GM21528 (cell line): ENCODE measurements around the gene DPP6.

Experiments
- ATAC-seq: cut with Tn5 transposase; IDR thresholded peaks from one replicate; pipeline ENCODE4 v1.9.1; 2021; ENCODE audit warnings: mild to moderate bottlenecking, moderate library complexity; ENCODE audit not compliant: unreplicated experiment, low FRiP score

Gene DPP6

GRCh38 chr7:154387252-154387651 is 335.1 kb downstream of the DPP6 start:
- no peak for ATAC-seq

- ATAC-seq = no peak
Measured at GRCh38 chr7:154388412-154388811, 336.2 kb downstream of the DPP6 start.

GRCh38 chr7:154388999-154389398 is 336.8 kb downstream of the DPP6 start:
- ATAC-seq = no peak

GRCh38 chr7:154390961-154391360 is 338.8 kb downstream of the DPP6 start:
- no peak for ATAC-seq

- no peak for ATAC-seq
Measured at GRCh38 chr7:154394804-154395203, 342.6 kb downstream of the DPP6 start.

GRCh38 chr7:154406312-154406711 is 354.1 kb downstream of the DPP6 start:
- no peak for ATAC-seq

GRCh38 chr7:154409703-154410311 is 357.6 kb downstream of the DPP6 start:
- no peak for ATAC-seq

- no peak for ATAC-seq
Measured at GRCh38 chr7:154412105-154412504, 359.9 kb downstream of the DPP6 start.

- no peak for ATAC-seq
Measured at GRCh38 chr7:154415709-154416399, 363.7 kb downstream of the DPP6 start.

- ATAC-seq = no peak
Measured at GRCh38 chr7:154416714-154417113, 364.5 kb downstream of the DPP6 start.

GRCh38 chr7:154419344-154419743 is 367.1 kb downstream of the DPP6 start:
- ATAC-seq = no peak

- ATAC-seq = no peak
Measured at GRCh38 chr7:154423231-154423630, 371.0 kb downstream of the DPP6 start.

- no peak for ATAC-seq
Measured at GRCh38 chr7:154424350-154424749, 372.2 kb downstream of the DPP6 start.

GRCh38 chr7:154425271-154425670 is 373.1 kb downstream of the DPP6 start:
- ATAC-seq = no peak

GRCh38 chr7:154426778-154427177 is 374.6 kb downstream of the DPP6 start:
- ATAC-seq = no peak

GRCh38 chr7:154427533-154427932 is 375.3 kb downstream of the DPP6 start:
- no peak for ATAC-seq

- ATAC-seq = no peak
Measured at GRCh38 chr7:154429666-154430404, 377.6 kb downstream of the DPP6 start.

GRCh38 chr7:154430640-154431039 is 378.4 kb downstream of the DPP6 start:
- ATAC-seq = no peak

- ATAC-seq = no peak
Measured at GRCh38 chr7:154431045-154431444, 378.8 kb downstream of the DPP6 start.

GRCh38 chr7:154433632-154434598 is 381.7 kb downstream of the DPP6 start:
- ATAC-seq = no peak

- ATAC-seq = no peak
Measured at GRCh38 chr7:154436560-154436959, 384.4 kb downstream of the DPP6 start.
